HEK293T (cell line): ENCODE results near the gene COL9A2.
A peak's percentile ranks its signal among the peaks of the same experiment; 100 is the strongest.

Experiments
- CTCF ChIA-PET: fragments of 350-600 bp; formaldehyde crosslinking; extraction: SDS; loops from one replicate; lab custom pipeline; 2021; ENCODE audit warnings: antibody characterized with exemption, inconsistent platforms; lab: Yijun Ruan, JAX
- POLR2A ChIA-PET: fragments of 350-600 bp; formaldehyde crosslinking; extraction: SDS; loops from one replicate; lab custom pipeline; 2020; ENCODE audit warnings: antibody characterized with exemption, inconsistent platforms; lab: Yijun Ruan, JAX
- DNase-seq: peaks from one replicate; pipeline ENCODE4 v3.0.0; 2012; ENCODE audit warnings: mixed read lengths; ENCODE audit errors: extremely low spot score
- ARNT ChIP-seq: fragments of 450-650 bp; IDR thresholded peaks from 2 replicates; pipeline ENCODE4 v1.6.1; 2017; ENCODE audit warnings: mild to moderate bottlenecking
- BHLHE40 ChIP-seq: fragments of 450-650 bp; IDR thresholded peaks from 2 replicates; pipeline ENCODE4 v1.6.1; 2016; ENCODE audit warnings: mild to moderate bottlenecking, moderate library complexity, borderline replicate concordance
- CTBP1 ChIP-seq: fragments of 450-650 bp; IDR thresholded peaks from 2 replicates; pipeline ENCODE4 v1.6.1; 2016; ENCODE audit warnings: borderline replicate concordance
- ELF4 ChIP-seq: fragments of 450-650 bp; IDR thresholded peaks from 2 replicates; pipeline ENCODE4 v1.6.1; 2017; ENCODE audit warnings: antibody characterized with exemption
- FOXA1 ChIP-seq: fragments of 450-650 bp; IDR thresholded peaks from 2 replicates; pipeline ENCODE4 v1.6.1; 2016; ENCODE audit warnings: mild to moderate bottlenecking
- FOXK2 ChIP-seq: fragments of 450-650 bp; IDR thresholded peaks from 2 replicates; pipeline ENCODE4 v1.6.1; 2016; ENCODE audit warnings: mild to moderate bottlenecking
- FOXM1 ChIP-seq: fragments of 450-650 bp; IDR thresholded peaks from 2 replicates; pipeline ENCODE4 v1.6.1; 2017; ENCODE audit warnings: mild to moderate bottlenecking, borderline replicate concordance
- HDGF ChIP-seq: fragments of 450-650 bp; IDR thresholded peaks from 2 replicates; pipeline ENCODE4 v1.6.1; 2017; ENCODE audit warnings: antibody characterized with exemption, borderline replicate concordance
- L3MBTL2 ChIP-seq: fragments of 450-650 bp; conservative IDR thresholded peaks from 2 replicates; pipeline ENCODE4 v1.6.1; 2016; ENCODE audit warnings: mild to moderate bottlenecking
- LEF1 ChIP-seq: fragments of 450-650 bp; IDR thresholded peaks from 2 replicates; pipeline ENCODE4 v1.6.1; 2017; ENCODE audit warnings: mild to moderate bottlenecking, borderline replicate concordance
- NFRKB ChIP-seq: fragments of 450-650 bp; IDR thresholded peaks from 2 replicates; pipeline ENCODE4 v1.6.1; 2016; ENCODE audit warnings: mild to moderate bottlenecking, moderate library complexity
- PKNOX1 ChIP-seq: fragments of 450-650 bp; IDR thresholded peaks from 2 replicates; pipeline ENCODE4 v1.6.1; 2016
- SP1 ChIP-seq: fragments of 450-650 bp; IDR thresholded peaks from 2 replicates; pipeline ENCODE4 v1.6.1; 2017
- SUZ12 ChIP-seq: fragments of 450-650 bp; IDR thresholded peaks from 2 replicates; pipeline ENCODE4 v1.6.1; 2016; ENCODE audit warnings: mild to moderate bottlenecking
- TARDBP ChIP-seq: fragments of 450-650 bp; IDR thresholded peaks from 2 replicates; pipeline ENCODE4 v1.6.1; 2016
- ZNF384 ChIP-seq: fragments of 450-650 bp; IDR thresholded peaks from 2 replicates; pipeline ENCODE4 v1.6.1; 2016

COL9A2 gene

GRCh38 chr1:40300651-40301050 is 16.4 kb downstream of the COL9A2 start:
- POLR2A ChIA-PET, result no interaction called here
- peak; percentile 2 for DNase-seq
- TF ChIP-seq L3MBTL2 (no peak), BHLHE40 (no peak), ZNF384 (no peak), SP1 (no peak), TARDBP (no peak), ELF4 (no peak), LEF1 (no peak), NFRKB (no peak), FOXK2 (no peak), FOXM1 (no peak), SUZ12 (no peak), PKNOX1 (no peak), ARNT (no peak)
- CTCF ChIA-PET, result interaction anchor here (2.0 kb wide), 1 partner anchor 14 kb away, joined by 7 read pairs; no protein-coding TSS in a partner anchor

GRCh38 chr1:40300249-40300567 is 16.9 kb downstream of the COL9A2 start:
- no peak for TF ChIP-seq ARNT
- no peak for TF ChIP-seq TARDBP
- no peak for TF ChIP-seq ZNF384
- TF ChIP-seq PKNOX1, result no peak
- no peak for TF ChIP-seq HDGF
- TF ChIP-seq BHLHE40, result no peak
- no peak for TF ChIP-seq LEF1
- TF ChIP-seq ELF4, result no peak
- no peak for TF ChIP-seq FOXM1
- TF ChIP-seq SP1, result no peak
- no peak for DNase-seq
- ChIA-PET CTCF (interaction anchor here (2.0 kb wide), 1 partner anchor 15 kb away, joined by 7 read pairs; no protein-coding TSS in a partner anchor), POLR2A (no interaction called here)

GRCh38 chr1:40299366-40300248 is 17.5 kb downstream of the COL9A2 start:
- TF ChIP-seq ELF4, result no peak
- TF ChIP-seq LEF1, result no peak
- TF ChIP-seq NFRKB, result no peak
- no peak for TF ChIP-seq FOXM1
- TF ChIP-seq BHLHE40, result no peak
- no peak for TF ChIP-seq ZNF384
- ChIA-PET POLR2A (no interaction called here), CTCF (interaction anchor here (2.0 kb wide), 1 partner anchor 15 kb away, joined by 7 read pairs; no protein-coding TSS in a partner anchor)
- DNase-seq, result peak; percentile 2

- ChIA-PET POLR2A (interaction anchor here (1.9 kb wide), 1 partner anchor 24 kb away, joined by 6 read pairs; no protein-coding TSS in a partner anchor), CTCF (interaction anchor here (1.3 kb wide), 1 partner anchor 24 kb away, joined by 7 read pairs; no protein-coding TSS in a partner anchor)
- no peak for DNase-seq
- TF ChIP-seq SUZ12 (no peak), HDGF (no peak)
These were observed 25.8 kb downstream of the COL9A2 start for GRCh38 chr1:40291293-40291692.

GRCh38 chr1:40281853-40282252 is 35.2 kb downstream of the COL9A2 start:
- no peak for DNase-seq
- TF ChIP-seq TARDBP (no peak), ELF4 (no peak), SP1 (no peak), FOXK2 (no peak), FOXM1 (no peak), L3MBTL2 (no peak), CTBP1 (no peak), ARNT (no peak), SUZ12 (no peak), HDGF (no peak), ZNF384 (no peak)

GRCh38 chr1:40276122-40276521 is 41.0 kb downstream of the COL9A2 start:
- POLR2A ChIA-PET, result no interaction called here
- DNase-seq, result no peak
- CTCF ChIA-PET, result interaction anchor here (0.7 kb wide), 1 partner anchor 62 kb away, joined by 5 read pairs; no protein-coding TSS in a partner anchor
- no peak for TF ChIP-seq ARNT

More at GRCh38 chr1:40281853-40282252, 35.2 kb downstream of the COL9A2 start:
- ChIA-PET CTCF (interaction anchor here (1.3 to 1.7 kb wide), 2 partner anchors 33 to 138 kb away, joined by 4 to 9 read pairs; no protein-coding TSS in a partner anchor), POLR2A (interaction anchor here (1.1 kb wide), 1 partner anchor 24 kb away, joined by 4 read pairs; the partner anchor contains the start of gene ZMPSTE24)

GRCh38 chr1:40274331-40274730 is 42.8 kb downstream of the COL9A2 start:
- DNase-seq, result no peak
- CTCF ChIA-PET, result no interaction called here
- POLR2A ChIA-PET, result interaction anchor here (1.3 kb wide), 1 partner anchor 41 kb away, joined by 4 read pairs; no protein-coding TSS in a partner anchor
- TF ChIP-seq ELF4, result no peak
- no peak for TF ChIP-seq SP1
- no peak for TF ChIP-seq PKNOX1
- no peak for TF ChIP-seq FOXK2
- TF ChIP-seq ZNF384, result no peak
- no peak for TF ChIP-seq FOXM1
- TF ChIP-seq FOXA1, result no peak
- TF ChIP-seq CTBP1, result no peak
- TF ChIP-seq NFRKB, result no peak
- TF ChIP-seq LEF1, result no peak
- TF ChIP-seq SUZ12, result no peak
- no peak for TF ChIP-seq ARNT
- TF ChIP-seq TARDBP, result no peak
- no peak for TF ChIP-seq HDGF
- no peak for TF ChIP-seq L3MBTL2
- no peak for TF ChIP-seq BHLHE40
